Peyer's patch (tissue), 4 donors: ENCODE results near the gene KDM6B.

Experiments
- POLR2A ChIP-seq, 2 donors: fragments of 450-650 bp; IDR thresholded peaks; one replicate each; pipeline ENCODE4 v1.5.1; 2017; ENCODE audit warnings: antibody characterized with exemption in 2 of 2, mild to moderate bottlenecking in 2 of 2, moderate library complexity in 2 of 2
- TF ChIP-seq, protein P1 (sequence below), 6 experiments: fragments of 450-650 bp in 4 of 6; fragments of 200-600 bp in 2 of 6; sonication (generic) in 1 of 6; IDR thresholded peaks; one replicate each; pipeline ENCODE4 v1.5.1; 2017 to 2019; ENCODE audit warnings: antibody characterized with exemption in 6 of 6, mild to moderate bottlenecking in 3 of 6, moderate library complexity in 1 of 6

DNA sequence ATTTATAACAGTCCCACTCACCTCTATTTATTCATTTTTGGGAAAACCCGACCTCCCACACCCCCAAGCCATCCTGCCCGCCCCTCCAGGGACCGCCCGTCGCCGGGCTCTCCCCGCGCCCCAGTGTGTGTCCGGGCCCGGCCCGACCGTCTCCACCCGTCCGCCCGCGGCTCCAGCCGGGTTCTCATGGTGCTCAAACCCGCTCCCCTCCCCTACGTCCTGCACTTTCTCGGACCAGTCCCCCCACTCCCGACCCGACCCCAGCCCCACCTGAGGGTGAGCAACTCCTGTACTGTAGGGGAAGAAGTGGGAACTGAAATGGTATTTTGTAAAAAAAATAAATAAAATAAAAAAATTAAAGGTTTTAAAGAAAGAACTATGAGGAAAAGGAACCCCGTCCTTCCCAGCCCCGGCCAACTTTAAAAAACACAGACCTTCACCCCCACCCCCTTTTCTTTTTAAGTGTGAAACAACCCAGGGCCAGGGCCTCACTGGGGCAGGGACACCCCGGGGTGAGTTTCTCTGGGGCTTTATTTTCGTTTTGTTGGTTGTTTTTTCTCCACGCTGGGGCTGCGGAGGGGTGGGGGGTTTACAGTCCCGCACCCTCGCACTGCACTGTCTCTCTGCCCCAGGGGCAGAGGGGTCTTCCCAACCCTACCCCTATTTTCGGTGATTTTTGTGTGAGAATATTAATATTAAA is 20.2 kb downstream of the KDM6B start:
- TF ChIP-seq POLR2A (IDR thresholded peaks at IDR 0.05) = no peak
- TF ChIP-seq, protein P1, sequence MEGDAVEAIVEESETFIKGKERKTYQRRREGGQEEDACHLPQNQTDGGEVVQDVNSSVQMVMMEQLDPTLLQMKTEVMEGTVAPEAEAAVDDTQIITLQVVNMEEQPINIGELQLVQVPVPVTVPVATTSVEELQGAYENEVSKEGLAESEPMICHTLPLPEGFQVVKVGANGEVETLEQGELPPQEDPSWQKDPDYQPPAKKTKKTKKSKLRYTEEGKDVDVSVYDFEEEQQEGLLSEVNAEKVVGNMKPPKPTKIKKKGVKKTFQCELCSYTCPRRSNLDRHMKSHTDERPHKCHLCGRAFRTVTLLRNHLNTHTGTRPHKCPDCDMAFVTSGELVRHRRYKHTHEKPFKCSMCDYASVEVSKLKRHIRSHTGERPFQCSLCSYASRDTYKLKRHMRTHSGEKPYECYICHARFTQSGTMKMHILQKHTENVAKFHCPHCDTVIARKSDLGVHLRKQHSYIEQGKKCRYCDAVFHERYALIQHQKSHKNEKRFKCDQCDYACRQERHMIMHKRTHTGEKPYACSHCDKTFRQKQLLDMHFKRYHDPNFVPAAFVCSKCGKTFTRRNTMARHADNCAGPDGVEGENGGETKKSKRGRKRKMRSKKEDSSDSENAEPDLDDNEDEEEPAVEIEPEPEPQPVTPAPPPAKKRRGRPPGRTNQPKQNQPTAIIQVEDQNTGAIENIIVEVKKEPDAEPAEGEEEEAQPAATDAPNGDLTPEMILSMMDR (IDR thresholded peaks at IDR 0.05) = no peak
